Body of pancreas (tissue), 4 donors: ENCODE results near the gene SPAG9. TPM values are rescaled to one million over a fixed set of nuclear protein-coding genes. Genes with fewer than 3 reads are reported as not detected.
A peak's percentile ranks its signal among the peaks of the same experiment; 100 is the strongest.

Experiments used
- ATAC-seq: fragments of 150-250 bp; one replicate; pipeline ENCODE4 v1.9.1; 2016
- DNase-seq, 4 donors: peaks; one replicate each; pipeline ENCODE4 v3.0.0-alpha.2; 2019
- H3K27ac ChIP-seq, 4 donors: fragments of 200-600 bp; sonication (generic); 1 replicate in 3 of 4; 2 replicates in 1 of 4; pipeline versions ENCODE4 v1.5.1 to v1.6.1; 2016 to 2019; ENCODE audit warnings: mild to moderate bottlenecking in 1 of 4, mixed read lengths in 1 of 4, moderate library complexity in 1 of 4
- H3K27me3 ChIP-seq, 2 donors: fragments of 200-600 bp; sonication (generic); one replicate each; pipeline ENCODE4 v1.6.0; 2016; ENCODE audit warnings: mild to moderate bottlenecking in 1 of 2
- H3K36me3 ChIP-seq, 2 donors: fragments of 200-600 bp; sonication (generic); replicated peaks in 1 of 2; 2 replicates each; pipeline ENCODE4 v1.5.1; 2016; ENCODE audit warnings: low read depth in 2 of 2; ENCODE audit not compliant: insufficient read depth in 1 of 2
- H3K4me1 ChIP-seq: fragments of 200-600 bp; sonication (generic); one replicate; pipeline ENCODE4 v1.6.0; 2016
- H3K4me3 ChIP-seq, 2 donors: fragments of 200-600 bp; sonication (generic); 1 replicate in 1 of 2; 2 replicates in 1 of 2; pipeline ENCODE4 v1.5.1; 2016 to 2019
- H3K9me3 ChIP-seq, 3 donors: fragments of 200-600 bp; sonication (generic); 1 replicate in 2 of 3; 2 replicates in 1 of 3; pipeline ENCODE4 v1.5.1; 2016
- POLR2A ChIP-seq, 3 donors: fragments of 450-650 bp; IDR thresholded peaks; one replicate each; pipeline ENCODE4 v1.6.1; 2016; ENCODE audit warnings: antibody characterized with exemption in 3 of 3, mild to moderate bottlenecking in 2 of 3
- WGBS, 2 donors: methylation state at CpG; one replicate each; pipeline ENCODE4 v1.1.5; 2017; 5-methylcytosine and 5-hydroxymethylcytosine counted together
- intact Hi-C: fragments of 100-400 bp; cut with DNase I; formaldehyde crosslinking; loops from one replicate; pipeline ENCODE4 v1.15.1; 2023
- total RNA-seq, 2 donors: library from RNA; depleted of rRNA; stranded (reverse); fragments of >200 nt; gene quantifications; one replicate each; pipeline ENCODE4 v1.1.0, GENCODE V29; 2016
- TF ChIP-seq, protein P1 (sequence below), 7 experiments: fragments of 450-650 bp in 4 of 7; fragments of 200-600 bp in 3 of 7; sonication (generic) in 3 of 7; IDR thresholded peaks; one replicate each; pipeline ENCODE4 v1.5.1; 2016 to 2019; ENCODE audit warnings: antibody characterized with exemption in 7 of 7

The SPAG9 gene
- total RNA-seq, 2 donors from 2014 or later: 49.8 to 76.8 TPM

DNA sequence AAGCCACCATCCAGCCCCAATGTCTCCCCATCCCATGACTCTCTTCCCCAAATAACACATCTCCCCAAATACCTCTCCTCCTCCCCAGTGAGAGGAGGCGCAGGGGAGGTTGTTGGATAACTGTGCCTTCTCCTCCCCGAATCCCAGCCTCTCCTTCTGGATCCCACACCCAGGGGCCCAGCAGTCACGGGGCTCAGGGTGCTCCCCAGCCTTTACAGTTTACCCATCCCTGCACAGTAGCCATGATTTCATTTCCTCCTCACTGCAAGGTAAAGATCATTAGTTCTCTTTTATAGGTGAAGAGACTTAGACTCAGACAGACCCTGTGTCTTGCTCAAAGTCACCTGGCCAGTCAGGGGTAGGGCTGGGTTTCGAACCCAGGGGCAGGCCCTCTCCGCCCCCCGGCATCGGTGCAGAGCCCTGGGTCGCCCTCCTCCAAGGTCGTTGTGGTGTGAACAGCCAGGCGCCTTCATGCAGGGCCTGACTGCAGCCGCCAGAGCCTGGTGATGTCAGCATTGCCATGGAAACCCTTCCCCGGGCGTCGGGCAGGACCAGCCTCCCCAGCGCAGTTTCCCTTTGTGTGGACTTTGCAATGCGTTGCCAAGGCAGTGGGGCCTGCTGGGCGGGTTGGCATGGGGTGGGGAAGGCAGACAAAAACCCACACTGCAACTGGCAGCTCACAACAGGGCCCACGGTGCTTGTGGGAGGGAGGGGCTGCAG, 201.2 kb downstream of the SPAG9 start:
- ATAC-seq: peak; percentile 87
- Histone ChIP-seq H3K4me1 (peaks cover 70% of the 10 kb centered on the region), H3K4me3 (no peak overlapping the region), H3K27ac (peak overlapping the region; percentile 87 to 97 (median 94)), H3K9me3 (no peaks in the 10 kb centered on the region), H3K27me3 (no peaks in the 10 kb centered on the region), H3K36me3 (no peaks in the 10 kb centered on the region)
- peak; percentile 96 to 99 (median 98) for DNase-seq
- 18 to 35% methylated on average over 6 to 13 of the region's 18 CpGs for WGBS, 2 donors
- intact Hi-C loops: no loop called here
- TF ChIP-seq POLR2A (IDR thresholded peaks at IDR 0.05): peak in 2 of 3 donors; percentile 67 to 71
- TF ChIP-seq, protein P1, sequence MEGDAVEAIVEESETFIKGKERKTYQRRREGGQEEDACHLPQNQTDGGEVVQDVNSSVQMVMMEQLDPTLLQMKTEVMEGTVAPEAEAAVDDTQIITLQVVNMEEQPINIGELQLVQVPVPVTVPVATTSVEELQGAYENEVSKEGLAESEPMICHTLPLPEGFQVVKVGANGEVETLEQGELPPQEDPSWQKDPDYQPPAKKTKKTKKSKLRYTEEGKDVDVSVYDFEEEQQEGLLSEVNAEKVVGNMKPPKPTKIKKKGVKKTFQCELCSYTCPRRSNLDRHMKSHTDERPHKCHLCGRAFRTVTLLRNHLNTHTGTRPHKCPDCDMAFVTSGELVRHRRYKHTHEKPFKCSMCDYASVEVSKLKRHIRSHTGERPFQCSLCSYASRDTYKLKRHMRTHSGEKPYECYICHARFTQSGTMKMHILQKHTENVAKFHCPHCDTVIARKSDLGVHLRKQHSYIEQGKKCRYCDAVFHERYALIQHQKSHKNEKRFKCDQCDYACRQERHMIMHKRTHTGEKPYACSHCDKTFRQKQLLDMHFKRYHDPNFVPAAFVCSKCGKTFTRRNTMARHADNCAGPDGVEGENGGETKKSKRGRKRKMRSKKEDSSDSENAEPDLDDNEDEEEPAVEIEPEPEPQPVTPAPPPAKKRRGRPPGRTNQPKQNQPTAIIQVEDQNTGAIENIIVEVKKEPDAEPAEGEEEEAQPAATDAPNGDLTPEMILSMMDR (IDR thresholded peaks at IDR 0.05): peak in 4 of 7 experiments; percentile 8 to 50 (median 36)

DNA sequence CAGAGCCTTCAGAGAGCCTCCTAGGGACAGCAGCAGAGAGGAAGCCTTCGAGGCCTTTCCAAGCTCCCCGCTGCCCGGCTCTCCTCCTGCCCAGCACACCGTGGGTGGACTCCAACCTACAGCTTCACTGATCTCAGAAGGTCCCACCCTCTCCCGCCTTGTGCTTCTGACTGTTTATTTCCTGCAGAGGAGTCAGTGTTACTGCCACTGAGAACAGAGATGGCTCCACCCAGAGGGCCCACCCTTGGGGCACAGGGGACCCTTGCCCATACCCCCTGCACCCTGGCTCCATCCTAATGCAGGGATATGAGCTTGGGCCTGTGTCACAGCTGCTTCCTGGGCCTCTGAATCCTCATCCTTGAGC, 201.8 kb downstream of the SPAG9 start:
- Histone ChIP-seq H3K4me3 (no peak overlapping the region), H3K27ac (peak overlapping the region; percentile 87 to 97 (median 94)), H3K9me3 (no peaks in the 10 kb centered on the region), H3K4me1 (peaks cover 69% of the 10 kb centered on the region), H3K36me3 (no peaks in the 10 kb centered on the region), H3K27me3 (no peaks in the 10 kb centered on the region)
- TF ChIP-seq, protein P1 (IDR thresholded peaks at IDR 0.05): no peak
- no peak for TF ChIP-seq POLR2A (IDR thresholded peaks at IDR 0.05)
- 52 to 53% methylated on average over 3 to 5 of the region's 5 CpGs for WGBS, 2 donors
- DNase-seq (no peak), ATAC-seq (no peak)
- intact Hi-C loops: no loop called here

DNA sequence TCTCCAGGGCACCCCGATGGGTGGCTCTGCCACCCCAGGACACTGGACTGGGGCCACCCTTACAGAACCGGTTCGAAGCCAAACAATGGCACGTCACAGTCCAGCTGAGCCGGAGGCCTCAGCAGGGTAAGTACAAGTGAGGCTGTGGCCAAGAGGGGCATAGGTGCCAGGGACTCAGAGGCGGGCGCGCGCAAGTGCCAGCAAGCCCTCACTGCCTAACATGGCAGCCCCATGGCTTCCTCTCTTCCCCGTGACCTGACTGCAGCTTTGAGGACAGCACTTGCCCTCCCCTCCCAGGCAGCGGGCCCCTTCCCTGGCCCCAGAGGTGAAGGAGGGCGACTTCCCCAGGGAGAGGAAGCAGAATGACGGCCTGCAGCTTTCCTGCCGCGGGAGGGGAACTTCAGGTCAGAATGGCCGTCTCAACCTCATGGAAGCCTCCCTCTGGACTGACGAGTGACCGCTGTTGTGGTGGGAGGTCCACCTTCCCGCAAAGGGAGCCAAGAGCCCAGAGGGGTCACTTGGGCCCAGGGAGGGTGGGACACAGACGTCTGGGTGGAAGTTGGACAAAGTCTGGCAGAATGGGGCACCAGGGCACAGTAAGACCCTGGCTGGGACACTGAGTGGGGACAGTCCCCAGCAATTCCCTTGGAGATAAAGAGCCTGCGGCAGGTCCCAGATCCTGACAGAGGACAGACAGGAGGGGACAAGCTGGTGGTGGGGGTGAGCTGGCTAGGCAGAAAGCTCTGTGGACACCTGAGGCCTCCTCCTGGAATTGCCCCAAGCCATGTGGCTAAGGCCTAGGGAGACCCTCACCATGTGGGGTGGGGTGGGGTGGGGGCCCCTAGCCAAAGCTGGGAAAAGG, 202.4 kb downstream of the SPAG9 start:
- no peak for TF ChIP-seq POLR2A (IDR thresholded peaks at IDR 0.05)
- TF ChIP-seq, protein P1 (IDR thresholded peaks at IDR 0.05): no peak
- Histone ChIP-seq H3K27me3 (no peaks in the 10 kb centered on the region), H3K4me1 (peaks cover 70% of the 10 kb centered on the region), H3K36me3 (no peaks in the 10 kb centered on the region), H3K27ac (peak overlapping the region; percentile 87 to 97 (median 94)), H3K4me3 (no peak overlapping the region), H3K9me3 (no peaks in the 10 kb centered on the region)
- DNase-seq (peak in 1 of 4 donors; percentile 48), ATAC-seq (no peak)
- intact Hi-C loops: no loop called here
- WGBS, 2 donors: 39 to 59% methylated on average over 11 to 20 of the region's 21 CpGs

DNA sequence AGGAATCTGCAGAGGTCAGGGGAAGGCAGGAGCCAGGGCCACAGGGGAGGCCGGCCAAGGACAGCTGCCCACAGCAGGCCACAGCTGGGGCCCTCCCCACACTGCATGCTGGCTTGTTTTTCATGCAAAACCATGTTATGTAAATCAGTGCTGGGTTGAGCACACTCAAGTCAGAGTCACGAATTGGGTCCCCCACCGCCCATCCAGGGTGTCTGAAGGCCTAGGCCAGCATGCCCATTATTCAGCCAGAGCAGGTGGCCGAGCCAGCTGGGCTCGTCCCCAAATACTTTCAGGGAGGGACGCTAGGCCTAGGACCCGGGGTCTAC, 203.3 kb downstream of the SPAG9 start:
- Histone ChIP-seq H3K4me3 (no peak overlapping the region), H3K27me3 (no peaks in the 10 kb centered on the region), H3K36me3 (no peaks in the 10 kb centered on the region), H3K9me3 (no peaks in the 10 kb centered on the region), H3K27ac (peak overlapping the region; percentile 87 to 97 (median 94)), H3K4me1 (peaks cover 78% of the 10 kb centered on the region)
- no peak for DNase-seq
- TF ChIP-seq, protein P1 (IDR thresholded peaks at IDR 0.05): no peak
- no peak for TF ChIP-seq POLR2A (IDR thresholded peaks at IDR 0.05)
- intact Hi-C loops: no loop called here
- 51% methylated on average over 7 of the region's 7 CpGs; no CpG with 5 or more reads in 1 of the 2 donors for WGBS, 2 donors
- ATAC-seq: no peak
